Body of pancreas (tissue), 4 donors: ENCODE data around the gene SCG2.

ENCODE experiments used
- CTCF ChIP-seq, 7 experiments: fragments of 450-650 bp in 4 of 7; fragments of 200-600 bp in 3 of 7; sonication (generic) in 3 of 7; IDR thresholded peaks; one replicate each; pipeline ENCODE4 v1.5.1; 2016 to 2019; ENCODE audit warnings: antibody characterized with exemption in 7 of 7
- POLR2A ChIP-seq, 3 donors: fragments of 450-650 bp; IDR thresholded peaks; one replicate each; pipeline ENCODE4 v1.6.1; 2016; ENCODE audit warnings: antibody characterized with exemption in 3 of 3, mild to moderate bottlenecking in 2 of 3

- TF ChIP-seq POLR2A (IDR thresholded peaks at IDR 0.05) (no peak), CTCF (IDR thresholded peaks at IDR 0.05) (no peak)
Observed at GRCh38 chr2:223635080-223635479, 32.9 kb upstream of the SCG2 start.
